Thyroid gland (tissue), 4 donors: ENCODE measurements around the gene DAAM2.

ENCODE experiments used
- POLR2A ChIP-seq, 2 donors: fragments of 450-650 bp; IDR thresholded peaks; one replicate each; pipeline ENCODE4 v1.6.1; 2017; ENCODE audit warnings: antibody characterized with exemption in 2 of 2, mild to moderate bottlenecking in 2 of 2, moderate library complexity in 1 of 2
- TF ChIP-seq, protein P1 (sequence below), 6 experiments: fragments of 200-600 bp in 3 of 6; fragments of 450-650 bp in 3 of 6; sonication (generic) in 3 of 6; IDR thresholded peaks; one replicate each; pipeline ENCODE4 v1.5.1; 2016 to 2019; ENCODE audit warnings: antibody characterized with exemption in 6 of 6, mild to moderate bottlenecking in 2 of 6, inconsistent platforms in 1 of 6, moderate library complexity in 1 of 6

DNA sequence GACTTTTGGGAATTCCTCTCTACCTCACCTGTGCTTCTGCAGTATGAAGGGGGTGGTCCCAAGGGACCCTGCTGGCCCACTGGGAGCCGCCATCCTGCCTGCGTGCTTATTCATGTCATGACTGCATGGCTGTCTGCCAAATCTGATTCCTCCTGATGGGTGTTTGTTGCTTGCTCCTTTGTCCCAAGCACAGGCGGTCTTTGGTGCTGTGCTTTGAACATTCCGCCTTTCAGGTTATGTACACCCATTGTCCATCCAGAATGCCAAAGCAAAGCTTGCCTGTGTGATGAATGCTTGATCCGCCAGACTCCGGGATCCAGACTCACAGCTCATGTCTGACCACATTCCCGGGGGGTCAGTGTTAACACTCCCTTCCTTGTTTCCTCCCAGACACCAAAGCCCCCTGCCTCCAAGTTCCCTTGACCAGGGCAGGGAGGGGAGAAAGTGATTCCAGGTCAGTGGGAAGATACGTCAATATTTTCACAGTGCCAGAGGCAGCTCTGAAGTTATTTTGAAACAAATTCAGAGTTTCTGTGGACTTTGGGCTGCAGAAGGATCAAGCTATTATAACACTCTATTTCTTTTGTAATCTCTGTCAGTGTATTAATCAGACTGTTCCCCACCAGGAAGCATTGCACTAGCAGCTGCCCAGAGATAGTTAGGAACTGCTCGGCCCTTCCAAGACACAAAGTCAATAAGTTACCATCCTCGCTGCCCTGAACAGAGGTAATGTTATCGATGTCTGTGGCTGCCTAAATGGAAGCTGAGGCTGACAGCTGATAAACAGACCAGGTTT, 9.5 kb downstream of the DAAM2 start:
- no peak for TF ChIP-seq POLR2A (IDR thresholded peaks at IDR 0.05)
- TF ChIP-seq, protein P1, sequence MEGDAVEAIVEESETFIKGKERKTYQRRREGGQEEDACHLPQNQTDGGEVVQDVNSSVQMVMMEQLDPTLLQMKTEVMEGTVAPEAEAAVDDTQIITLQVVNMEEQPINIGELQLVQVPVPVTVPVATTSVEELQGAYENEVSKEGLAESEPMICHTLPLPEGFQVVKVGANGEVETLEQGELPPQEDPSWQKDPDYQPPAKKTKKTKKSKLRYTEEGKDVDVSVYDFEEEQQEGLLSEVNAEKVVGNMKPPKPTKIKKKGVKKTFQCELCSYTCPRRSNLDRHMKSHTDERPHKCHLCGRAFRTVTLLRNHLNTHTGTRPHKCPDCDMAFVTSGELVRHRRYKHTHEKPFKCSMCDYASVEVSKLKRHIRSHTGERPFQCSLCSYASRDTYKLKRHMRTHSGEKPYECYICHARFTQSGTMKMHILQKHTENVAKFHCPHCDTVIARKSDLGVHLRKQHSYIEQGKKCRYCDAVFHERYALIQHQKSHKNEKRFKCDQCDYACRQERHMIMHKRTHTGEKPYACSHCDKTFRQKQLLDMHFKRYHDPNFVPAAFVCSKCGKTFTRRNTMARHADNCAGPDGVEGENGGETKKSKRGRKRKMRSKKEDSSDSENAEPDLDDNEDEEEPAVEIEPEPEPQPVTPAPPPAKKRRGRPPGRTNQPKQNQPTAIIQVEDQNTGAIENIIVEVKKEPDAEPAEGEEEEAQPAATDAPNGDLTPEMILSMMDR (IDR thresholded peaks at IDR 0.05) = no peak
